ENCODE results near the gene STRN3. TPM values are rescaled to one million over a fixed set of nuclear protein-coding genes. Genes with fewer than 3 reads are reported as not detected.
A peak's percentile ranks its signal among the peaks of the same experiment; 100 is the strongest.
"Not testable (repeated sequence)": the region's sequence is repeated elsewhere in the genome, so short reads cannot be mapped to it uniquely, and the experiment has no call there.

The STRN3 gene
- total RNA-seq, 1 experiment from 2014 or later = 29.6 TPM

DNA sequence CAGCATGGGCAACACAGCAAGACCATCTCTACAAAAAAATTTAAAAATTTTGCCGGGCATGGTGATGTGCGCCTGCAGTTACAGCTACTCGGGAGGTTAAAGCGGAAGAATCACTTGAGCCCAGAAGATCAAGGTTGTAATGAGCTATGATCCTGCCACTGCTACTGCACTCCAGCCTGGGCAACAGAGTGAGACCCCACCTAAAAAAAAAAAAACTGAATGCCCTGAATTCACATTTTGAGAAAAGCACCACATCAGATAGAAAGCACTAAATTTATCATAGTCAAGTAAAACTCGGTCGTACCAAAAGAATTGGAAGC is 24.9 kb downstream of the STRN3 start:
- DNase-seq (ENCODE audit: low read depth) = no peak

DNA sequence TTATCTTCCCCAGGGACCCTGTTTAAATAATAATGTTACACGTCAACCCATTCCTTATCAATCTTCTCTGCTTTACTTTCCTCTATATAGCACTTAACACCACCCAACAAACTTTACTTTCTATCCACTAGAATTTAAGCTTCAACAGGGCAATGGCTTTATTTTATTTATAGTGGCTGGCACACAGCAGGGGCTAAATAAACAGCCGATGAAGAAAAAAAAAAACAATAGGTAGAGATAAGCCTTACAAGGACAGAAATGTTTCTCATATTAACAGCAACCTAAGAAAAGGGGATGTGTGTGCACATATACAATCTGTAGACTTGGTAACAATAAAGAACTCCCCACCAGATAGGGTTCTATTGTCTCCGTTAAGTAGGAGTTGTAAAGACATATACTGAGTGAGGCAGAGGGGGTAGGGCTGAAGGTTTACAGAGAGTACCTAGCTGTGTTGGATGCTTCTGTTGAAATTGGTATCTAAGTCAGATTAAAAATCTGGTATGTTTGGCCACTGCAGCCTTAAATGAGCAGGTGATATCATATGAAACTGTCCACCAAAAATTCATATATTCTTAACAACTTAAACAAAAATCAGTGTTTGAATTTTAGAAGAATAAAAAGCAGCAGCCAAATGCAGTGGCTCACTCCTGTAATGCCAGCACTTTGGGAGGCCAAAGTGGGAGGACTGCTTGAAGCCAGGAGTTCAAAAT is 25.4 kb downstream of the STRN3 start:
- no peak for DNase-seq (ENCODE audit: low read depth)

DNA sequence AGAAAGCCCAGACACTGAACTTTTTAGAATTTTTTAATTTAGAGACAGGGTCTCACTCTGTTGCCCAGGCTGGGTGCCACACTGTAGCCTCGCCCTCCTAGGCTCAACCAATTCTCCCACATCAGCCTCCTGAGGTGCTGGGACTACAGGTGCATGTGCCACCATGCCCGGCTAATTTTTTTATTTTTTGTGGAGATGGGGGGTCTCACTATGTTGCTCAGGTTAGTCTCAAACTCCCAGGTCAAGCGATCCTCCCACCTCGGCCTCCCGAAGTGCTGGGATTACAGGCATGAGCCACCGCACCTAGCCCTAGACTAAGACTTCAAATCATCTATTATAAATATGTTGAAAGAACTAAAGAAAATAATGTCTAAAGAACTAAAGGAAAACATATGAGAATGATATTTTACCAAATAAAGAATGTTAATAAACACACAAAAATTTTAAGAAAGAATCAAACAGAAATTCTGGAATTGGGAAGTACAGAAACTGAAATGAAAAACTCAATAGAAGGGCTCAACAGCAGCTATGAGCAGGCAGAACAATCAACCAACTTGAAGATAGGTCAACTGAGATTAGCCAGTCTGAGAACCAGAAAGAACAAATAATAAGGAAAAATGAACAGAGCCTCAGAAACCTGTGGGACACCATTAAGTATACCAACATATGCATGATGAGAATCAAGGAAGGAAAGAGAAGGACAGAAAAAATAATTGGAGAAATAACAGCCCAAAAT is 27.0 kb downstream of the STRN3 start:
- no peak for DNase-seq (ENCODE audit: low read depth)

DNA sequence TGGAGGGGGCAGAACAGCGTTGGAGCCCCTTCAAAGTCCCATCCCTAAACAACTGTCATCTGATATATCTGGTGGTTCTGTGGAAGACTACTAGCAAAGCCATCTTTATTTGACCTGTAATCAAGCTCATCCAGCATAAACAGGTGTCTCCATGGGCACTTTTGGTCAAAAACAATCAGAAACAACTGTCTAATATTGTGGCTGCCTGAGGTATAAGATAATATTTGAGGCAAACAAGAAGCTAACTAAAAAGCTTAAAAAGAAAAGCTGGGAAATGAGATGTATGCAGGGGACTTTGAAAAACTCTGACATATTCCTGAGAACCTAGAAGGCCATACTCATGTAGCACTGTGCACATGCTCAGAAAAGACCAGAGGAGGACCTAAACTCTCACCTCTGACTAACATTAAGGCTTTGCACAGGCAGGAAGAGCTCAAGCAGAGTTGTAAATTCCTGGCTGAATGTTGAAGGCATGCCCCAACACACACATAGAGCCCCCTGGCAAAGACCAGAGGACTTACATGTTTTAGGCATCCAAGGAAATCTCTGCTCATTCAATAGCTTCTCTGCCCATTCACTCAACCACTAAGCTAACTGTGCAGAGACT is 28.0 kb downstream of the STRN3 start:
- no peak for DNase-seq (ENCODE audit: low read depth)

DNA sequence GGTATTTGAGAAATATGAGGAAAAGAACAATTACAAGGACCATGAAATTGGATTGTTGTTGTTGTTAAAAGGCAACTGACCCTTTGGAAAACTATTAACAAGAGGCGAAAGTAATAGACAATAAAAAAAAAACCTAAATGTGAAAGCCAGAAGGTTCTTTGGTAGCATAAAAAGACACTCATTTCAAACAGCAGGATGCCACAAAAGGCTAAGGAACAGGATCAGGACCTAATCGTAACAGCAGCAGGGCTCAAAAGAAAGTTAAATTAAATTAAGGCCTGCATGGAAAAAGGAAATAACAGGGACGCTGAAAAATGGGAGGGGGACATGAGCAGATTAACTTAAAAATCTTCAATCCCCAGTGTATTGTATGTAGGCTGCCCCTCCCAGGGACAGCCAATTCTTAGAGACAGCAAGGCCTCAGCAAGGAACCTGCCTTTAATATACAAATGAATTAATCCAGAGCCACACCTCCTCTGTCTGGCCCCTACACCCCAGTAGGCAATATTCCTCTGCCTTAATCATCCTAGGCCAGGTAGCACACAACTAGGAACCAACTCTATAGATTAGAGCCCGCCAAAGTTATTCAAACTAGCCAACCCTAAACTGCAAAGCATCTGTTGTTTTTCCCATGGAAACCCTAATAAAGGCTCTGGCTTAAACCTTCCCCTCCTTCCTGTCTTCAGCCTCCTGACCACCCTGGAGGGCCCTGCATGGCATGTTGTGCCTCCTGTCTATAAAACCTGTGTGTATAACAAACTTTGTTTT is 29.1 kb downstream of the STRN3 start:
- no peak for DNase-seq (ENCODE audit: low read depth)

DNA sequence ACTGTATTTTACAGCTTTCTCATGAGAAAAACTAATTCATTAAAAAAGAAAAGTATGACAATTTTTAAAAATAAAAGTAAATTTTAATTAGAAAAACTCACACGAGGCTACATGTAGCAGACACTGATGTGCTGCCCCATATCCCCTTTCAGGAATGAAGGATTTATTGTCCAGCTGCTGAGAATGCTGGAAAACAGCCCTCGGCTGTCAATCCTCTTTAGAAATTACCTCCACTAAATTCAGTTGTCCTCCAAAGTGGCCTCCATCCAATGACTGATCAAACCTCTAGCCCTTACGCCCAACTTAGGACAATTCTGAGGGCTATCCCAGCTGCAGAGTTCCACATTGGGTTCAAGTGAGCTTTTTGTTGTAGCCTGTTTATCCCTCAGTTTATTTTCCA is 30.5 kb downstream of the STRN3 start:
- DNase-seq (ENCODE audit: low read depth) = no peak

DNA sequence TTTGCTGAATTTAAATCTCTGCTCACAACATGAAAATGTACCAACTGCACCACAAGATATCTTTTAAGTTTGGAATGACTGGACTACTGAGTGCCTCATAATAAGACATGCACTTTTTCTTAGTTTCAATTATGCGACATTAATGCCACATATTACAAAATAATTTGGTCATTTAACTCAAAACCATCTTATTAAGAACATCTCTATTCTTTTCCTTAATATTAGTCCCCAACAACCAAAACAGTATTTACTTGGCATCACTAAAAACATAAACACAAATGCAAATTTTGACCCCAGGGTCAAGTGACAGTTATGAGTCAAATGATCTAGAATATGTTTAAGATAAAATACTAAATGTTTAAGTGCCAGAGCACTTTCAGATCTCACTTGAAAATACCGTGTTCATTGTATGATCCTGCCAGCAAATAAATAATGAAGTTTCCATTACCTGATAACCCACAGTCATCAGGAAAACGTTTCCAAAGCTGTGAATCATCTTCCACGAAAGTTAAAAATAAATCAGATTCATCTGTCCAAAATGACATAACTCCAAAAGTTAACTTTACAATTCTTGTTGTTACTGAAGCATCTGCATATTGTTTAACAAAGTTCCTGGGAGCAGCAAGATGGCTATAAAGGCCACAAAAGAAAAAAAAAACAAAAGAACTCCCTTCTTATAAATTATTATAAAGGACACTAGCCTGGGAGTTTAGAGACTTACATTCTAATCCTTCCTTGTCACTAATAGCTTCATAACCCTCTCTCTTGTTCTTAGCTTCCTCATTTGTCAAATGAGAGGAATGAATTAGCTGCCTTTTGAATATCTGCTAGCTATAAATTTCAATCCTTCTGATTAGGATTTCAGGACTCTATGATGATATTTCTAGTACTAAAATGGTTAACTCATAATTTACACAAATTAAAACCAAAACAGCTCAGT is 31.2 kb downstream of the STRN3 start:
- DNase-seq (ENCODE audit: low read depth) = peak; percentile 67

DNA sequence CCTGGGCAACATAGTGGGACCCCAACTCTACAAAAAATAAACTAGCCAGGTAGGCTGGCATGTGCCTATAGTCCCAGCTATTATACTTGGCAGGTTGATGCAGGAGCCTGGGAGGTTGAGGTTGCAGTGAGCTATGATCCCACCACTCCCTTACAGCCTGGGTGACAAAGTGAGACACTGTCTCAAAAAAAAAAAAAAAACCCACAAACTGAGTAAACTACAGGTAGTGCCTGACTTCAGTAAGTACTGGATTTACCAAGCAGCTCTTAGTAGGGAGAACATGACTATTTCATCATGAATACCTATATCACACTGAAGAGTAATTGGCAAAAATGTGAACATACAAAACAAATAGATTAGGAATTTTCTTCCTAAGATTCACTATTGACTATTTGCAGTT is 33.1 kb downstream of the STRN3 start:
- no peak for DNase-seq (ENCODE audit: low read depth)

DNA sequence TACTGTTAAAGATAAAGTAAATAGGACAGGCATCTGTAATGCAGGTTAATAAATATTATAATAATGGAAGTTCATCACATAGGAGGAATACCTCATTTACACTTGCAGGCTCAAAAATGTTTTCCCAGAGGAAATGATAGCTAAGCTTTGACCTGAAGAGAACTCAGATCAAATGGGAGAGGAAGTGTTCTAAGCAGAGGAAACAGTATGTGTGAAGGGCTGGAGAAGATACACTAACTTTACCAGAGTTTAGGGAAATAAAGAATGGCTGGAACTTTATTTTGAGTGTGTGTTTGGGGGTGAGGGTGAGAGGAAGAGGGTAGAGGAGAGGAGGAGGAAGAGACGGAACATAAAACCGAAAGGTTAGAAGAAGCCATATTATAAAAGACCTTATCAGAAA is 34.8 kb downstream of the STRN3 start:
- DNase-seq (ENCODE audit: low read depth) = no peak

DNA sequence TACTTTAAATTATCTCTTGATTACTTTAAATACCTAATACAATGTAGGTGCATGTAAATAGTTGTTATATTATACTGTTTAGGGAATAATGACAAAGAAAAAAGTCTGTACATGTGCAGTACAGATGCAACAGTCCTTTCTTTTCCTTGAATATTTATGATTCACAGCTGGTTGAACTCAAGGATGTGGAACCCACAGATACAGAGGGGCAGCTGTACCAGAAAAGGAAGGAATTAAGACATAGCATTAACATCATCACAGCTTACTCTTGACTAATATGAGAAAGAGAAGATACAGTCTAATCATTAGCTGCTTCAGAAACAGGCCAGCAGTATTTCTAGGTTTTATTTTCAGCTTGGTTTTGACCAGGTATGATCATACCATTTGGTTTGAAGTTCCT is 35.4 kb downstream of the STRN3 start:
- no peak for DNase-seq (ENCODE audit: low read depth)

DNA sequence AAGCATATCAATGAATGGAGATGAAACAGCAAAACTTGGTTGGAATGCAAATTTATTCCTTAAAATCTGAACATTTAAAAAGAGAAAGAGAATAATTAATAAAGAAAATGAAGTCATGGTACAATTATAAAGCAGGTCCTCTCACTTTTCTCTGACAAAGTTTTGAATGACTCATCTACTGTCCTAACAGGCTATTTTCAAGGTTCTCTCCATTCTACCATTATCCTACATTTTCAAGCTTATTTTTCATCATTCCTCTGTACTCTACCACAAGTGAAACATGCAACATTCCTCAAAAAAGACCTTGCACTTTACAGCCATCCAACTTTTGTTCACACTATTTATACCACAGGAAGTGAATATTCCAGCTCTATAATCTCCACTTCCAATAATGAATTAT is 37.7 kb downstream of the STRN3 start:
- peak; percentile 35 for DNase-seq (ENCODE audit: low read depth)

DNA sequence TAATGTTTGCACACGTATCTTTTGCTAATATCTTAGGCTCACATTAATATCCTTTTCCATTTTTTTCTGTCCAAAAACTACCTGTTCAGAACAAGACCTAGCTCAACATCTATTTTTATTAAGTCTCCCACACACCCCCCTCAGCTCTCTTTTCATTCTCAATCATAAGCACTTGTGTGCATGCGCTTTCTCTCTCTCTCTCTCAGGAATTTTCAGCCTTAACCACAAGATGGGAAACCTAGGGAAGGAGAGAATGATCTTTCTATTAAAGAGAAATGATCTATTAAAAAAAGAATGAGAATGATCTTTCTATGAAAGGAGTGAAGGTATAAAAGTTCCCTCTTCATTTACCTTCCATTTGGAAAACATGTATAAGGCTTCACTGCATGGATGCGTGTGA is 40.4 kb downstream of the STRN3 start:
- peak; percentile 18 for DNase-seq (ENCODE audit: low read depth)

DNA sequence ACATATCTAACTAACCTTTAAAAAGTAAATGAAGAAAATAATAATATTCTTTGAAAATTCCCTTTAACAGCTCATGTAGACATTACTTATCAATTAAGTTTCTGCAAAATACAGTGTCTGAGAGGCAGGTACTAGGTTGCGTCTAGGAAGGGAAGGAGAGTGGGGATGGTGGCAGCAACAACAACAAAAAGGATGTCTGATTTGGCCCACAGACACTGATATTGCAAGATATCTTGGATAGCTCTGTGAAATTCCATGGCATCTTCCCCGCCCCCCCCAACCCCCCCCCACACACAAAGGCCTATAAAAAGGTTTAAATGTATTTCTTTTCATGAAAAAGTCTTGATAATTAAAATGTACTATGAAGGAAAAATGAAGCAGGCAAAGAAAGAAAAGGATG is 42.3 kb downstream of the STRN3 start:
- DNase-seq (ENCODE audit: low read depth) = no peak

DNA sequence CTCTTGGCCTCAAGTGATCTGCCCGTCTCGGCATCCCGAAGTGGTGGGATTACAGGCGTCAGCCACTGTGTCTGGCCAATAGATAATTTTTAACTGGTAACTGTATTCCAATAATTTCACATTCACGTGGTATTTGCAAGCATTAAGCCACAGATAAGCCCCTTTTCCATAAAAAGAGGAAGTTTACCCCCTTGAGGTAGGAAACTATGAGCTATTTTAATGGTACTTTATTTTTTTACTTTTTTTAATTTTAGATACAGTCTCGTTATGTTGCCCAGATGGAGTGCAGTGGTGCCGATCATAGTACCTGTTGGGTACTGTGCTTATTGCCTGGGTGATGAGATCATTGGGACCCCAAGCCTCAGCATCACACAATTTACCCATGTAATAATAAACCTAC is 43.6 kb downstream of the STRN3 start:
- DNase-seq (ENCODE audit: low read depth) = no peak

DNA sequence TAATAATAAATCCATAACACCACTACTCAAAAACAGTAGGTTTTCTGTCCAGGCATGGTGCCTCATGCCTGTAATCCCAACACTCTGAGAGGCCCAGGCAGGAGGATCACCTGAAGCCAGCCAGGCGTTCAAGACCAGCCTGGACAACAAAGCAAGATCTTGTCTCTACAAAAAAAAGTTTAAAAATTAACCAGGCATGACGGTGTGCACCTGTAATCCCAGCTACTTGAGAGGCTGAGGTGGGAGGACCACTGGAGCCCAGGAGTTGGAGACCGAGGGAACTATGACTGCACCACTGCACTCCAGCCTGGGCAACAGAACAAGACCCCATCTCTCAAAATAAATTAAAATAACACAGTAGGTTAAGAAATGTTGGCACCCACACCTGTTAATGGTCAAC is 45.2 kb downstream of the STRN3 start:
- DNase-seq (ENCODE audit: low read depth) = no peak

DNA sequence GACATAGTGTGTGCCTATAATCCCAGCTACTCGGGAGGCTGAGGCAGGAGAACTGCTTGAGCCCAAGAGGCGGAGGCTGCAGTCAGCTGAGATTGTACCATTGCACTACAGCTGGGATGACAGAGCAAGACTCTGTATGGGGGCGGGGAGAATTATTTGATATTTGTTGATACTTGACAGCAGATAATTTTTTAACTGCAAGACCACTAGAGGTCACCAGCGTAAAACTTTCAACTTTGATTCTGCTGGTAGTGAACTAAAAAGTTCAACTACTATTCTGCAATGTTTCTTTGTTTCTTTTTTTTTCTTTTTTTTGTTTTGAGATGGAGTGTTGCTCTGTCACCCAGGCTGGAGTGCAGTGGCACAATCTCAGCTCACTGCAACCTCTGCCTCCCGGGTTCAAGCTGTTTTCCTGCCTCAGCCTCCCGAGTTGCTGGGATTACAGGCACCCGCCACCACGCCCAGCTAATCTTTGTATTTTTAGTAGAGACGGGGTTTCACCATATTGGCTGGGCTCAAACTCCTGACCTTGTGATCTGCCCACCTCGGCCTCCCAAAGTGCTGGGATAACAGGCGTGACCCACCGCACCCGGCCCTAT is 46.0 kb downstream of the STRN3 start:
- peak; percentile 77 for DNase-seq (ENCODE audit: low read depth)

DNA sequence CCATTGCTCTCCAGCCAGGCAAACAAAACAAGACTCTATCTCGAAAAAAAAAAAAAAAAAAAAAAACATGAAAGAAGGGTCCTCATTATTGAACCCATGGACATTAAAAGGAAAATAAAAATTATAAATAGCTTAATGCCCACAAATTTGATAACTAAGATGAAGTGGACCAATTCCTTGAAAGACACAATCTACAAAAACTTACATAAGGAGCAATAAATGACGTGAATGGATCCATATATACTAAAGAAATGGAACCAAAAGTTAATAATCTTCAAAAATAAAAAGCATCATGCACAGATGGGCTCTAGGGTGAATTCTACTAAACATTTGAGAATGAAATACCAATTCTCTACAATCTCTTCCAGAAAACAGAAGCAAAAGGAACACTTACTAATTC is 48.4 kb downstream of the STRN3 start:
- no peak for DNase-seq (ENCODE audit: low read depth)

DNA sequence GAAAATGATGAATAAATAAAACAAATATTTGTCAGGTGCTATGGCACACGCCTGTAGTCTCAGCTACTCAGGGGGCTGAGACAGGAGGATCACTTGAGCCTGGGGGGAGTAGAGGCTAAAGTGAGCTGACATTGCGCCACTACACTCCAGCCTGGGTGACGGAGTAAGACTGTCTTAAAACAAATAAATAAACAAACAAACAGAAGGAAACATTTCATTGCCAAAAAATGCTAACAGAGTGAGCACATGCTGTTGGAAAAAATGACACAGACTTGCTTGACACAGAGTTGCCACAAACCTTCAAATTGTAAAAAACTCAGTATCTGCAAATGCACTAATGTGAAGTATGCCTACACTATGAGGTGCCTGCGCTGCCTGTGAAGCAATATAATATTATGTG is 51.6 kb downstream of the STRN3 start:
- peak; percentile 55 for DNase-seq (ENCODE audit: low read depth)

DNA sequence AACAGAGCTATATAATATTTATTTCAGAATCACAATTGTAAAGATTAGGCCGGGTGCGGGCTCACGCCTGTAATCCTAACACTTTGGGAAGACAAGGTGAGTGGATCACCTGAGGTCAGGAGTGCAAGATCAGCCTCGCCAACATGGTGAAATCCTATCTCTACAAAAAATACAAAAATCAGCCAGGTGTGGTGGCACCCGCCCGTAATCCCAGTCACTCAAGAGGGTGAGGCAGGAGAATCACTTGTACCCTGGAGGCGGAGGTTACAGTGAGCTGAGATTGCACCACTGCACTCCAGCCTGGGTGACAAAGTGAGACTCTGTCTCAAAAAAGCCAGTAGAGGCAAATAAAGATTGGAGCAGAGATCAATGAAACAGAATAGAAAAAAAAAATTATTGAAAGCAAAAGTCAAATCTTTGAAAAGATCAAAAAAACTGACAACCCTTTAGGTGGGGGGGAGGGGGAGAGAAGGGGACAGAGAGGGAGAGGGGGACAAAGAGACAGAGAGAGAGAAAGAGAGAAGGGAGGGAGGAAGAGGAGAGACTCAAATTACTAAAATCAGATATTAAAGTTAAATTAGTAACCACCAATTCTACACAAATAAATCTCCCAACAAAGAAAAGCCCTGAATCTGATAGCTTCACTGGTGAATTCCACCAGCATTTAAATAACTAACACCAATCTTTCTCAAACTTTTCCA is 53.1 kb downstream of the STRN3 start:
- DNase-seq (ENCODE audit: low read depth) = no peak

DNA sequence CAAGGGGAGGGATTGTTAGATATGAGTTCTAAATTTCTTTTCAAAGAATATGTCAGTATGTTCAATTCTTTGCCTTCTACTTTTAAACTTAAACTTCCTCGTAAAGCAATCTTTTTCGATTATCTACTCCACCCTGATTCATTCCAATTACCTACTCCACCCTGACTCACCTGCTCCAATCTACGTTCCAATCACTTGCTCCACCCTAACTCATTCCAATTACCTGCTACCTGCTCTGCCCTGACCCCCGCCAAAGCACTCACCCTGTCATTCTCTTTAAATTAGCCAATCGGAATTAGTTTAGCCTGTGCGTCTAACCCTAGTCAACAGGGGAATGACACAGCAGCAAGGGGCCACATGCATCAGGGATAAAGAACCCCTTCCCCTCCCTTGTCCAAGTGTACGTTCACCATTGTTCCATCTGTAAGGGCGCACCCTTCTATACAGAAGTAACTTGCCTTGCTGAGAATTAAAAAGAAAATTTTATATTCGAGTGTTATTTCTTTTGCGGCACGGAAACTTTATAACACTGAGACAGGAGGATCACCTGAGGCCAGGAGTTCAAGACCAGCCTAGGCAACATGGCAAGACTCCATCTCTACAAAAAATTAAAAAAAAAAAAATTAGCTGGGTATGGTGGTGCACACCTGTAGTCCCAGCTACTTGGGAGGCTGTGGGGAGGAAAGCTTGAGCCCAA is 54.0 kb downstream of the STRN3 start:
- DNase-seq (ENCODE audit: low read depth) = not testable (repeated sequence)

All from M059J (cell line).